ENCODE data around the gene SLC12A7. TPM values are rescaled to one million over a fixed set of nuclear protein-coding genes. Genes with fewer than 3 reads are reported as not detected.
A peak's percentile ranks its signal among the peaks of the same experiment; 100 is the strongest.

Gene SLC12A7
- total and polyA plus RNA-seq, 9 donors = 5.9 to 33.9 (median 23.0) TPM

- Histone ChIP-seq H3K4me3 (peak overlapping the region; percentile 96), H3K27ac (peak overlapping the region; percentile 45 to 59), H3K4me1 (ENCODE audit: insufficient read depth) (peaks cover 8% of the 10 kb centered on the region), H3K27me3 (no peaks in the 10 kb centered on the region), H3K36me3 (no peaks in the 10 kb centered on the region), H3K9me3 (no peaks in the 10 kb centered on the region)
- no peak for DNase-seq
- WGBS, 3 donors = 35 to 50% (median 39%) methylated on average over 33 to 35 of the region's 35 CpGs
- TF ChIP-seq EP300 (IDR thresholded peaks at IDR 0.05) (no peak), CTCF (IDR thresholded peaks at IDR 0.05) (no peak), POLR2A (IDR thresholded peaks at IDR 0.05) (no peak)
- intact Hi-C loops (cut with DNase I) = no loop called here
Measured at GRCh38 chr5:1110307-1111240, 1.3 kb downstream of the SLC12A7 start.

GRCh38 chr5:1109542-1110306 is 2.1 kb downstream of the SLC12A7 start:
- no peak for DNase-seq
- no peak for TF ChIP-seq POLR2A (IDR thresholded peaks at IDR 0.05)
- no peak for TF ChIP-seq EP300 (IDR thresholded peaks at IDR 0.05)
- no peak for TF ChIP-seq CTCF (IDR thresholded peaks at IDR 0.05)
- peaks cover 8% of the 10 kb centered on the region for H3K4me1 ChIP-seq (ENCODE audit: insufficient read depth)
- 90 to 95% (median 91%) methylated on average over 26 of the region's 26 CpGs for WGBS, 3 donors
- no peak overlapping the region for H3K27ac ChIP-seq
- no peak overlapping the region for H3K4me3 ChIP-seq
- no peaks in the 10 kb centered on the region for H3K9me3 ChIP-seq
- intact Hi-C loops (cut with DNase I) = no loop called here
- H3K36me3 ChIP-seq = no peaks in the 10 kb centered on the region
- H3K27me3 ChIP-seq = no peaks in the 10 kb centered on the region

GRCh38 chr5:1108865-1109174 is 3.0 kb downstream of the SLC12A7 start:
- Histone ChIP-seq H3K27me3 (no peaks in the 10 kb centered on the region), H3K27ac (no peak overlapping the region), H3K4me3 (no peak overlapping the region), H3K36me3 (no peaks in the 10 kb centered on the region), H3K9me3 (no peaks in the 10 kb centered on the region), H3K4me1 (ENCODE audit: insufficient read depth) (peaks cover 10% of the 10 kb centered on the region)
- intact Hi-C loops (cut with DNase I) = no loop called here
- DNase-seq = no peak
- no peak for TF ChIP-seq POLR2A (IDR thresholded peaks at IDR 0.05)
- WGBS, 3 donors = 89 to 91% (median 89%) methylated on average over 9 to 11 of the region's 11 CpGs

- Histone ChIP-seq H3K27ac (no peak overlapping the region), H3K27me3 (no peaks in the 10 kb centered on the region), H3K9me3 (no peaks in the 10 kb centered on the region), H3K4me1 (ENCODE audit: insufficient read depth) (peaks cover 15% of the 10 kb centered on the region), H3K36me3 (no peaks in the 10 kb centered on the region), H3K4me3 (no peak overlapping the region)
- 89 to 92% (median 89%) methylated on average over 39 of the region's 39 CpGs for WGBS, 3 donors
- no peak for TF ChIP-seq CTCF (IDR thresholded peaks at IDR 0.05)
- no peak for TF ChIP-seq EP300 (IDR thresholded peaks at IDR 0.05)
- no peak for TF ChIP-seq POLR2A (IDR thresholded peaks at IDR 0.05)
- no peak for DNase-seq
- intact Hi-C loops (cut with DNase I) = no loop called here
Measured at GRCh38 chr5:1108023-1108864, 3.6 kb downstream of the SLC12A7 start.

Data from ovary (tissue), 9 donors.